ENCODE measurements around the gene RPA4. TPM values are rescaled to one million over a fixed set of nuclear protein-coding genes. Genes with fewer than 3 reads are reported as not detected.

Gene RPA4
- total RNA-seq, 2 donors from 2014 or later, result 0.35 TPM; not detected in 1

DNA sequence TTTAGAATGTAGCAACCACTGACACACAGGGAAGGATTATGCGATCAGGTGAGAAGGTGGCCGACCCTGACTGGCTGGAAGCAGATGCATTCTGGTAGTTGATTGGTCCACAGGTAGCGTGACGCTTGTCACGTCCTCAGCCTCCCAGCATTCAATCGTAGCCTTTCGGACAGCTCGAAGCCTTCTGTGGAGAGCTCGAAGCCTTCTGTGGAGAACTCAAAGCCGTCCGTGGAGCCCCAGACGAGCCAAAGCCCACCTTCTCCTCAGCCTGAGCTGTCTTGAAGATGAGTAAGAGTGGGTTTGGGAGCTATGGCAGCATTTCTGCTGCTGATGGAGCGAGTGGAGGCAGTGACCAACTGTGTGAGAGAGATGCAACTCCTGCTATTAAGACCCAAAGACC, 319 bp downstream of the RPA4 start:
- Histone ChIP-seq H3K9me3 (no peaks in the 10 kb centered on the region), H3K4me3 (no peak overlapping the region), H3K27me3 (no peaks in the 10 kb centered on the region), H3K4me1 (no peaks in the 10 kb centered on the region), H3K36me3 (no peaks in the 10 kb centered on the region), H3K27ac (no peak overlapping the region)
- DNase-seq (ENCODE audit: low spot score), result no peak
- TF ChIP-seq, protein P1, sequence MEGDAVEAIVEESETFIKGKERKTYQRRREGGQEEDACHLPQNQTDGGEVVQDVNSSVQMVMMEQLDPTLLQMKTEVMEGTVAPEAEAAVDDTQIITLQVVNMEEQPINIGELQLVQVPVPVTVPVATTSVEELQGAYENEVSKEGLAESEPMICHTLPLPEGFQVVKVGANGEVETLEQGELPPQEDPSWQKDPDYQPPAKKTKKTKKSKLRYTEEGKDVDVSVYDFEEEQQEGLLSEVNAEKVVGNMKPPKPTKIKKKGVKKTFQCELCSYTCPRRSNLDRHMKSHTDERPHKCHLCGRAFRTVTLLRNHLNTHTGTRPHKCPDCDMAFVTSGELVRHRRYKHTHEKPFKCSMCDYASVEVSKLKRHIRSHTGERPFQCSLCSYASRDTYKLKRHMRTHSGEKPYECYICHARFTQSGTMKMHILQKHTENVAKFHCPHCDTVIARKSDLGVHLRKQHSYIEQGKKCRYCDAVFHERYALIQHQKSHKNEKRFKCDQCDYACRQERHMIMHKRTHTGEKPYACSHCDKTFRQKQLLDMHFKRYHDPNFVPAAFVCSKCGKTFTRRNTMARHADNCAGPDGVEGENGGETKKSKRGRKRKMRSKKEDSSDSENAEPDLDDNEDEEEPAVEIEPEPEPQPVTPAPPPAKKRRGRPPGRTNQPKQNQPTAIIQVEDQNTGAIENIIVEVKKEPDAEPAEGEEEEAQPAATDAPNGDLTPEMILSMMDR (IDR thresholded peaks at IDR 0.05), result no peak

DNA sequence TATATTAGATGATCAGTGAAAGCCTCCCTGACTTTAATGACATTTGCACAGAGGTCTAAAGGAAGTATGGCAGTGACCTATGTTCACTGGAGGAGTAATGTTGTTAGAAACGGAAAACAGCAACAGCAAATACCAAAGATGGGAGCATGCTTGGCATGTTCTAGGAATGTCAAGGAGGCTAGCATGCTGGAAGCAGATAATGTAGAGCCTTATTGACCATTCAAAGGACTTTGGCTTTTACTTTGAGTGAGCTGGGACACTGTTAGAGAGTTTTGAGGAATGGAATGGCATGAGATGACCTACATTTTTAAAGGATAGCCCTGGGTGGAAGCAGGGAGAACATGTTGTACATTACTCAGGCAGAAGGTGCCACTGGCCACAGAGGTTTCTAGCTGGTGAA, 6.0 kb downstream of the RPA4 start:
- H3K27ac ChIP-seq, result no peak overlapping the region
- no peaks in the 10 kb centered on the region for H3K4me1 ChIP-seq
- H3K9me3 ChIP-seq, result no peaks in the 10 kb centered on the region
- TF ChIP-seq, protein P1 (IDR thresholded peaks at IDR 0.05), result no peak
- DNase-seq (ENCODE audit: low spot score), result no peak
- no peak overlapping the region for H3K4me3 ChIP-seq
- H3K36me3 ChIP-seq, result no peaks in the 10 kb centered on the region
- no peaks in the 10 kb centered on the region for H3K27me3 ChIP-seq

DNA sequence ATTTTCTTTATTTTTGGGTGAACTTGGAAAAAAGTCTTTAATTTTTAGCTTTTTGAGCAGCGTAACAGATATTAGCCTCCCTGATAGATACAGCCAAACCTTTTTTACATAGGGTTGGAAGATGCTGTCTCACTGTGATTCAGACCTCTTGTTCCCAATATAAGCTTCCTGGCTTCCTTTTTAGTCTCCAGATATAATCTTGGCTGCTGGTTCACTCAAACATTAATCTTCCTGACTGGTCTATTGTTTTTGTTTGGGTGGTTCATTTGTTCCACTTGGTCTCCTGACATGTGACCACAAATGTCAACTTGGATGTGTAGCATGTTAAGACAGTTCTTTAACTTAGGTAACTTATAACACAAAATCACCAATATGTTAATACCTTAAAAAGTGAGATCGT, 23.0 kb downstream of the RPA4 start:
- no peak for DNase-seq (ENCODE audit: low spot score)
- Histone ChIP-seq H3K9me3 (no peaks in the 10 kb centered on the region), H3K27ac (no peak overlapping the region), H3K4me3 (no peak overlapping the region), H3K27me3 (no peaks in the 10 kb centered on the region), H3K4me1 (no peaks in the 10 kb centered on the region), H3K36me3 (no peaks in the 10 kb centered on the region)
- TF ChIP-seq, protein P1 (IDR thresholded peaks at IDR 0.05), result no peak

DNA sequence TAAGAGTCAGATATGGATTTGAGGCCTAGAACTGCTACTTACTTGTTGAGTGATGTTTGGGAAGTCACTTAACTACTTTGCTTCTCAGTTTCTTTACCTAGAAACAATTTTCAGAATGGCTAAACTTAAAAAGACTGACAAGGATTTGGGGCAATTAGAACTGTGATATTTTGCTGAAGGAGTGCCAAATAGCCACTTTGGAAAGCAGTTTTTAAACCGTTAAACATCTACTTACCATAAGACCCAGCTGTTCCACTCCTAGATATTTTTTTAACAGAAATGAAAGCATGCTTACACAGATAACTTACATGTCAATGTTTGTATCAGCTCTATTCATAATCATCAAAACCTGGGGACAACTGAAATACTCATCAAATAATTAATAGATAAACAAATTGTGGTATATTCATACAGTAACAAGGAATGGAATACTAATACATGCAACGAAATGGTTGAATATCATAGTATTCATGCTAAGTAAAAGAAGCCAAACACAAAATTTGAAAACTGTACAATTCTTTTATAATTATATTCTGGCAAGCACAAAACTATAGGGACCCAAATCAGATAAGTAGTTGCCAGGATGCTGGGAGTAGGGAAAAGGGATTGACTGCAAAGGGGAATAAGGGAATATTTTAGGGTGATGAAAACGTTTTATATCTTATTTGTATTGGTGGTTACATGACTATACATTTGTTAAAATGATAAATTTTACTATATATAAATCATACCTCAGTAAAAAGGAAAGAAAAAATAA, 24.0 kb downstream of the RPA4 start:
- TF ChIP-seq, protein P1 (IDR thresholded peaks at IDR 0.05), result no peak
- H3K27me3 ChIP-seq, result no peaks in the 10 kb centered on the region
- no peak for DNase-seq (ENCODE audit: low spot score)
- no peaks in the 10 kb centered on the region for H3K36me3 ChIP-seq
- H3K9me3 ChIP-seq, result no peaks in the 10 kb centered on the region
- no peak overlapping the region for H3K27ac ChIP-seq
- H3K4me1 ChIP-seq, result no peaks in the 10 kb centered on the region
- H3K4me3 ChIP-seq, result no peak overlapping the region

DNA sequence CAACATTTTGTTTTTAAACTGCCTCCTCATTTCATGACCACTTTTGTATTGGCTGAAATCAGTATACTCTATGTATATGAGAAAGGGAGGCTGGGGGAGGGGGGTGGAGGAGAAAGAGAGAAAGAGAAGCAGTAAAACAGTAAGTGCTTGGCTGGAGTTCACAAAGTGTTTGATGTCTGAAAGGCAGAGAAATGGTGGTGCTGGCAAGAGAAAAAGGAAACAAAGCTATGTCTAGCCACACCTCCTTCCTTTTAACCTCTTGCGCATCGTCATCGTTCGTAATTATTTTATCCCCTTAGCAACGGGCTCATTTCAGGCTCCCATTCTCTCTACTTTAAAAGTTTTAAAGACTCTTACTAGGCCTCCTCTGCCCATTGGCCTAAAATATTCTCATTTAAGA, 25.6 kb downstream of the RPA4 start:
- H3K27ac ChIP-seq, result no peak overlapping the region
- no peaks in the 10 kb centered on the region for H3K27me3 ChIP-seq
- TF ChIP-seq, protein P1 (IDR thresholded peaks at IDR 0.05), result no peak
- H3K4me3 ChIP-seq, result no peak overlapping the region
- H3K9me3 ChIP-seq, result no peaks in the 10 kb centered on the region
- no peak for DNase-seq (ENCODE audit: low spot score)
- no peaks in the 10 kb centered on the region for H3K36me3 ChIP-seq
- no peaks in the 10 kb centered on the region for H3K4me1 ChIP-seq

DNA sequence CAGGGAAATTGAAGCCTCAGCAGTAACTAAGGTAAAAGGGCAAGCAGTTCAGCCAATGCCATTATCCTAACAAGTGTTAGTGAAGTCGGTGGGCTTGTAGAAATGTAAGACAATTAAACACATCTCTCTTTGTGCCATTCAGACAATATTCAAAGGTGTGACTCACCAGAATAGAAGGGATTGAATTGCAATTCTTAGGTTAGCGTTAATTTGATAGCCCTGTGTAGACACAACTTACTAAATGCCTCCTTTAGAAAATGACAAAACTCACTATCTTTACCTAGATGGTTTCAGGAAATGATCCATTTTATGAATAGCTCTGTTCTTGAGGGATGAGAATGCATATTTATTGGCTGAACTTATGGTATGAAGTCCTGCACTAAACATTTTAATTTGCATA, 35.2 kb downstream of the RPA4 start:
- TF ChIP-seq, protein P1 (IDR thresholded peaks at IDR 0.05), result no peak
- no peaks in the 10 kb centered on the region for H3K27me3 ChIP-seq
- no peaks in the 10 kb centered on the region for H3K9me3 ChIP-seq
- no peak overlapping the region for H3K4me3 ChIP-seq
- DNase-seq (ENCODE audit: low spot score), result no peak
- no peaks in the 10 kb centered on the region for H3K4me1 ChIP-seq
- no peaks in the 10 kb centered on the region for H3K36me3 ChIP-seq
- no peak overlapping the region for H3K27ac ChIP-seq

All from right atrium auricular region (tissue), 2 donors.